Muscle layer of colon (tissue), 2 donors: Measurements from ENCODE around the gene BAHCC1.

ENCODE experiments used
- H3K27ac ChIP-seq: one replicate; pipeline ENCODE4 v1.7.0; 2013; ENCODE audit warnings: low read depth, mild to moderate bottlenecking, low read length, moderate library complexity
- H3K27me3 ChIP-seq, 2 donors: one replicate each; pipeline ENCODE4 v1.7.0; 2013; ENCODE audit warnings: low read length in 2 of 2, mild to moderate bottlenecking in 2 of 2; ENCODE audit not compliant: insufficient read depth in 2 of 2, control insufficient read depth in 1 of 2
- H3K36me3 ChIP-seq: one replicate; pipeline ENCODE4 v1.7.0; 2013; ENCODE audit warnings: mild to moderate bottlenecking, low read length; ENCODE audit not compliant: insufficient read depth
- H3K4me1 ChIP-seq: one replicate; pipeline ENCODE4 v1.7.0; 2013; ENCODE audit warnings: mild to moderate bottlenecking, low read length; ENCODE audit not compliant: insufficient read depth
- H3K4me3 ChIP-seq, 2 donors: one replicate each; pipeline ENCODE4 v1.7.0; 2013; ENCODE audit warnings: low read length in 2 of 2, low read depth in 1 of 2, mild to moderate bottlenecking in 1 of 2, moderate library complexity in 1 of 2
- H3K9ac ChIP-seq: one replicate; pipeline ENCODE4 v1.7.0; 2013; ENCODE audit warnings: low read length
- H3K9me3 ChIP-seq: one replicate; pipeline ENCODE4 v1.7.0; 2013; ENCODE audit warnings: mild to moderate bottlenecking, low read length
- donor health status: abdominal sarcoma.
- donor health status: Adenocarcinoma of cecum.

BAHCC1 gene

DNA sequence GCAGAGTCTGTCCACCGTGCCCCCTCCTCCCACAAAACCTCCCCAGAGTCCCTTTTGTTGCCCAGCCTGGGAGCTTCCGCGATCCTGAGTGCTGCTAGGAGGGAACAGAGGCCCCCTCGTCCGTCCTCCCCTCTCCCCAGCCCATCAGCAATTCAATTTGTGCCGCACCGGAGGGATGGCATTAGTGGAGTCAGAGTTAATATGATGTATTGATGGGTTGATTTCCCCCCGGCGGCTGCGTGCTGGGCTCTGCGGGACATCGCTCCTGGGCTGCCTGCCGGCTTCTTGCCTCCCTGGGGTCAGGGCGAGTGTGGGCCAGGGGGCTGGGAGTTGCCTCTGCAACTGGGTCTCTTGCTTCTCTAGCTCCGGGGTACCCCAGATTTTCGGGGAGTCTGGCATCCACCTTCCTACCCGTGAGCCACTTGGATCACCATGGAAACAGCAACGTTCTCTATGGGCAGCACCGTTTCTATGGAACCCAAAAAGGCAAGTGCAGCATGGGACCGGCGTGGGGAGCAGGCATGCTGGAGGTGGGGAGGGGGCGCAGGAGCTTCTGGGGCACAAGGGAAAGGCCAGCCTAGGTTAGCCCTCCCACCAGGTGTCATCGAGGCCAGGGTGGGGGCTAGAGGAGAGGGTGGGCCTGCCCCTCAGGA, 42.9 kb downstream of the BAHCC1 start:
- H3K9ac ChIP-seq = no peak overlapping the region

GRCh38 chr17:81438688-81439087, 43.4 kb downstream of the BAHCC1 start:
- Histone ChIP-seq H3K27me3 (no peaks in the 10 kb centered on the region), H3K4me1 (no peaks in the 10 kb centered on the region), H3K4me3 (no peak overlapping the region), H3K36me3 (no peaks in the 10 kb centered on the region), H3K9ac (no peak overlapping the region), H3K27ac (no peak overlapping the region), H3K9me3 (no peaks in the 10 kb centered on the region)

More for the DNA sequence above, 42.9 kb downstream of the BAHCC1 start:
- Histone ChIP-seq H3K4me1 (no peaks in the 10 kb centered on the region), H3K4me3 (no peak overlapping the region), H3K27me3 (no peaks in the 10 kb centered on the region), H3K36me3 (no peaks in the 10 kb centered on the region), H3K9me3 (no peaks in the 10 kb centered on the region), H3K27ac (no peak overlapping the region)

DNA sequence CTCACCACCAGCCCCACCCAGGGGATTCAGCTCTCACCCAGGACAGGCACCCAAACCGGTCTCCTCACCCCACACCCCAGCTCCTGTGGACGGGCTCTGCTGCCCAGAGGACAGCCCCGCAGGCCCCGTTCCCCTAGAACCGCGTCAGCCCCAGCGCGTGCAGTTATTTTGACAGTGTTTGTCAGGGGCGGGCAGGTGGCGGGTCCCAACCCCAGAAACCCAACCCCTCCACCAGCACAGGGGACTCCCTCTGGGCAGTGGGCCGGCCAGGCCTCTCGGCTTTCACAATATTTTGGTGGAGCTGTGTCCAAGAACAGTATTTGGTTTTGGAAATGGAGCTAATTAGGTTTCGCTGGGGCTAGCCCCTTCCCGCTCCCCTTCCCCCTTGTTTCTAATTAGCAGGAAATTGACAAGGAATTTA, 44.8 kb downstream of the BAHCC1 start:
- Histone ChIP-seq H3K4me3 (no peak overlapping the region), H3K9ac (no peak overlapping the region), H3K4me1 (no peaks in the 10 kb centered on the region), H3K27ac (no peak overlapping the region), H3K9me3 (no peaks in the 10 kb centered on the region), H3K36me3 (no peaks in the 10 kb centered on the region), H3K27me3 (no peaks in the 10 kb centered on the region)

- H3K27me3 ChIP-seq = no peaks in the 10 kb centered on the region
- no peak overlapping the region for H3K4me3 ChIP-seq
- no peaks in the 10 kb centered on the region for H3K4me1 ChIP-seq
- no peaks in the 10 kb centered on the region for H3K36me3 ChIP-seq
- no peak overlapping the region for H3K9ac ChIP-seq
- no peak overlapping the region for H3K27ac ChIP-seq
- no peaks in the 10 kb centered on the region for H3K9me3 ChIP-seq
These were observed 45.4 kb downstream of the BAHCC1 start for GRCh38 chr17:81440511-81441244.

GRCh38 chr17:81442791-81443190, 47.5 kb downstream of the BAHCC1 start:
- H3K9ac ChIP-seq = no peak overlapping the region
- no peaks in the 10 kb centered on the region for H3K4me1 ChIP-seq
- H3K36me3 ChIP-seq = no peaks in the 10 kb centered on the region
- no peak overlapping the region for H3K4me3 ChIP-seq
- H3K27me3 ChIP-seq = no peaks in the 10 kb centered on the region
- no peak overlapping the region for H3K27ac ChIP-seq
- no peaks in the 10 kb centered on the region for H3K9me3 ChIP-seq

- Histone ChIP-seq H3K9me3 (no peaks in the 10 kb centered on the region), H3K36me3 (no peaks in the 10 kb centered on the region), H3K4me1 (no peaks in the 10 kb centered on the region), H3K4me3 (no peak overlapping the region), H3K9ac (no peak overlapping the region), H3K27me3 (no peaks in the 10 kb centered on the region), H3K27ac (no peak overlapping the region)
These were observed 48.0 kb downstream of the BAHCC1 start for GRCh38 chr17:81443269-81443668.

DNA sequence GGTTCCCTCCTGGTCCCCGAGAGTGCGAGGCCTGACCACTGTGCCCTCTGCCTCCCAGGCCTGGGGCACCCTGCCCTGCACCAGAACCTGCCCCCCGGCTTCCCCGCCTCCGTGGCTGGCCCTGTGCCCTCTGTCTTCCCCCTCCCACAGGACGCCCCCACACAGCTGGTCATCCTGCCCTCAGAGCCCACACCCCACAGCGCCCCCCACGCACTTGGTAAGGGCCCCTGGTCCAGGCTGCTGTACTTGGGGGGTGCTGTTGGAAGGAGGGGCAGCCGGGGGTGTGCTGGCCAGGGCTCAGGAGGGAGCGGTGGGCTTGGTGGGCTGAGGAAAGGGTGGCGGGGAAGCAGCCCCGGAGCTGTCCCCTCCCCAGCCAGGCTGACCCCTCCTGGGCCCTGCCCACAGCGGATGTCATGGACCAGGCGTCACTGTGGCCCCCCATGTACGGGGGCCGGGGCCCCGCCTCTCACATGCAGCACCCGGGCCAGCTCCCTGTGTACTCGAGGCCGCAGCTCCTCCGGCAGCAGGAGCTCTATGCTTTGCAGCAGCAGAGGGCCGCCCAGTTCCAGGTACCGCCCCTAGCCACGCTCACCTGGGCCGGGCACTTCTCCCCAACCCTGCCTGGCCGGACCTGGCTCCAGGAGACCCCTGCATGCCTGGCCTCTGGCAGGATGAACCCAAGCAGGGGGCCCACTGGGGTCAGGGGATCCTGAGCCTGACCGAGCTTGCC, 49.5 kb downstream of the BAHCC1 start:
- H3K4me1 ChIP-seq = no peaks in the 10 kb centered on the region
- no peak overlapping the region for H3K27ac ChIP-seq
- no peak overlapping the region for H3K9ac ChIP-seq
- H3K36me3 ChIP-seq = no peaks in the 10 kb centered on the region
- no peaks in the 10 kb centered on the region for H3K9me3 ChIP-seq
- H3K4me3 ChIP-seq = no peak overlapping the region
- H3K27me3 ChIP-seq = no peaks in the 10 kb centered on the region

DNA sequence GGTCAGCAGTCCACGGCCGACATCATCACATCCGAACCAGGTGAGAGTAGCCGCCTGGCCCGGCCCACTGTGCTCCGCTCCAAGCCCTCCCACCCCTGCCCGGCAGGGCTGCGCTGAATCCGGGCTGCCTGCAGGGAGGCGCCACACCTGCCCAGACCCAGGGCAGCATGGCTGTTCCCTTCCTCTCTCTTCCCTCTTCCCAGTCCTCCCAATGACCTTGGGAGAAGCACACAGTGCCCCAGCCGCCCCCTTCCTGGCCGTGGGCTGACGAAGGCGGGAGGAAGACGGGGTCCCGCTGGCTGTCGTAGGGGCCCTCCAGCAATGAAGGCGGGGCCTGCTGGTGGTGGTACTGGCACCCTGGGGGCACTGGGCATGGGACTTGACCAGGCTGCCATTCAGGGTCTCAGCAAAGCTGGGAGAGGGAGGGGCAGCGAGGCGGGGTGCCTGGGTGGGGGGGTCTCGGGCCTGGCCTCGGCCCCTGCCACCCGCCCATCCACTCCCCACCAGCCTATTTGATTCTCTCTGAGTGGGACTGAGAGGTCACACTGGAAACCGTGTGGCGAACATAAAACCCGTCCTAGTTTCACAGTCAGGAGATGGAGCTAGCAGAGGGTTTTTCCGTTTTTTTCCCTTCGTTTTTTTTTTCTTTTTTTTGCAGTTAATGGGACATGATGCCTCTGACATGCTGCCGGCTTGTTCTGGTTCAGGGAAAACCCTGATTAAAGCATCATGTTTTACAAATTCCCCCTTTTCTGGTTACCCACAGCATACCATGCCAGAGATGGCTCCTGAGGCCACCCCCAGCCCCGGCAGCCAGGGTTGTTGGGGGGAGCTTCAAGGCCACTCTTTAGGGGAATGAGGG, 50.6 kb downstream of the BAHCC1 start:
- no peaks in the 10 kb centered on the region for H3K9me3 ChIP-seq
- no peaks in the 10 kb centered on the region for H3K4me1 ChIP-seq
- no peaks in the 10 kb centered on the region for H3K36me3 ChIP-seq
- H3K27ac ChIP-seq = no peak overlapping the region
- no peak overlapping the region for H3K9ac ChIP-seq
- no peak overlapping the region for H3K4me3 ChIP-seq
- H3K27me3 ChIP-seq = no peaks in the 10 kb centered on the region

DNA sequence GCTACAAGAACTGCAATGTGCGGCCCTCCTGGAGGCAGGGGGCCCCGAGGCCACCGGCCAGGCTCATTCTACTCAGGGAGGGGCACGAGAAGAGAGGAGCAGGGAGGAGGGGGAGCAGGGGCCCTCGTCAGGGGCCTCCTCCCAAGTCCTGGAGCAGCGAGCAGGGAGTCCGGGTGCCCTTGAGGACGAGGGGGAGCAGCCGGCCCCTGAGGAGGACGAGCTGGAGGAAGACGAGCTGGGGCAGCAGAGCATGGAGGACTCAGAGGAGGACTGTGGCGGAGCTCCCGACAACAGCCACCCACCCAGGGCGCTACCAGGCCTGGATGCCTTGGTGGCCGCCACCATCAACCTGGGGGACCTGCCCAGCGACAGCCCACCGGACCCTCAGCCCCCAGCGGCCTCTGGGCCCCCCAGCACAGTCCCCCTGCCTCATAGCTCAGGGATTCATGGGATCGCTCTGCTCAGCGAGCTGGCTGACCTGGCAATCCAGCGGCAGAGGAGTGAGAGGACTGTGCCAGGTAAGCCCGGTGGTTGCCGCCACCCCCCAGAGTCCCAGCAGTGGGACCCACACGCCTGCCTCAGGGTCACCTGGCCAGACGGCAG, 52.2 kb downstream of the BAHCC1 start:
- no peaks in the 10 kb centered on the region for H3K9me3 ChIP-seq
- no peaks in the 10 kb centered on the region for H3K4me1 ChIP-seq
- H3K36me3 ChIP-seq = no peaks in the 10 kb centered on the region
- H3K4me3 ChIP-seq = no peak overlapping the region
- H3K27ac ChIP-seq = no peak overlapping the region
- H3K9ac ChIP-seq = no peak overlapping the region
- H3K27me3 ChIP-seq = no peaks in the 10 kb centered on the region

GRCh38 chr17:81448442-81448841, 53.2 kb downstream of the BAHCC1 start:
- Histone ChIP-seq H3K27me3 (no peaks in the 10 kb centered on the region), H3K36me3 (no peaks in the 10 kb centered on the region)

GRCh38 chr17:81448950-81449349, 53.7 kb downstream of the BAHCC1 start:
- no peaks in the 10 kb centered on the region for H3K4me1 ChIP-seq
- H3K27me3 ChIP-seq = no peaks in the 10 kb centered on the region
- H3K9me3 ChIP-seq = no peaks in the 10 kb centered on the region
- no peak overlapping the region for H3K4me3 ChIP-seq
- H3K27ac ChIP-seq = no peak overlapping the region
- no peak overlapping the region for H3K9ac ChIP-seq
- H3K36me3 ChIP-seq = no peaks in the 10 kb centered on the region

More at GRCh38 chr17:81448442-81448841, 53.2 kb downstream of the BAHCC1 start:
- H3K4me1 ChIP-seq = no peaks in the 10 kb centered on the region
- H3K4me3 ChIP-seq = no peak overlapping the region
- no peak overlapping the region for H3K9ac ChIP-seq
- no peaks in the 10 kb centered on the region for H3K9me3 ChIP-seq
- no peak overlapping the region for H3K27ac ChIP-seq
